Smooth muscle cell (in vitro differentiated cells): ENCODE data around the gene DENND4C. TPM values are rescaled to one million over a fixed set of nuclear protein-coding genes. Genes with fewer than 3 reads are reported as not detected.
"Not testable (repeated sequence)": the region's sequence is repeated elsewhere in the genome, so short reads cannot be mapped to it uniquely, and the experiment has no call there.

Source experiments
- DNase-seq: peaks from one replicate; lab custom pipeline; 2025; ENCODE audit not compliant: unreplicated experiment; lab: John Stamatoyannopoulos, UW
- H2AFZ ChIP-seq: fragments of 200-600 bp; sonication (generic); 2 replicates; pipeline ENCODE4 v1.6.0; 2016; ENCODE audit warnings: antibody characterized with exemption, low read depth, mild to moderate bottlenecking
- H3F3A ChIP-seq: fragments of 200-600 bp; sonication (generic); 2 replicates; pipeline ENCODE4 v1.6.0; 2017; ENCODE audit warnings: antibody characterized with exemption, low read depth
- H3K27ac ChIP-seq: fragments of 200-600 bp; sonication (generic); 2 replicates; pipeline ENCODE4 v1.5.1; 2016; ENCODE audit warnings: low read depth, mild to moderate bottlenecking
- H3K27me3 ChIP-seq: fragments of 200-600 bp; sonication (generic); 2 replicates; pipeline ENCODE4 v1.6.1; 2016; ENCODE audit warnings: low read depth, mild to moderate bottlenecking
- H3K36me3 ChIP-seq: fragments of 200-600 bp; sonication (generic); 2 replicates; pipeline ENCODE4 v1.5.1; 2016; ENCODE audit warnings: low read depth
- H3K4me1 ChIP-seq: fragments of 200-600 bp; sonication (generic); 2 replicates; pipeline ENCODE4 v1.5.1; 2016; ENCODE audit warnings: low read depth
- H3K4me2 ChIP-seq: fragments of 200-600 bp; sonication (generic); 2 replicates; pipeline ENCODE4 v1.6.0; 2016; ENCODE audit warnings: mild to moderate bottlenecking
- H3K4me3 ChIP-seq: fragments of 200-600 bp; sonication (generic); 2 replicates; pipeline ENCODE4 v1.5.1; 2016; ENCODE audit warnings: mild to moderate bottlenecking
- H3K79me2 ChIP-seq: fragments of 200-600 bp; sonication (generic); 2 replicates; pipeline ENCODE4 v1.6.0; 2016; ENCODE audit warnings: low read depth, mild to moderate bottlenecking
- H3K9ac ChIP-seq: fragments of 200-600 bp; sonication (generic); 2 replicates; pipeline ENCODE4 v1.6.0; 2016; ENCODE audit warnings: low read depth
- H3K9me3 ChIP-seq: fragments of 200-600 bp; sonication (generic); replicated peaks from 2 replicates; pipeline ENCODE4 v1.5.1; 2016; ENCODE audit warnings: low read depth
- H4K20me1 ChIP-seq: fragments of 200-600 bp; sonication (generic); 2 replicates; pipeline ENCODE4 v1.6.0; 2016; ENCODE audit warnings: low read depth
- WGBS: methylation state at CpG from one replicate; pipeline ENCODE4 v1.1.7; 2016; ENCODE audit warnings: low lambda C conversion rate; 5-methylcytosine and 5-hydroxymethylcytosine counted together
- polyA plus RNA-seq: library from polyadenylated mRNA; unstranded; fragments of >200 nt; fragmentation: Nextera tagmentation; extraction: Ambion mirVana; gene quantifications from 2 replicates; pipeline ENCODE4 v1.2.1, GENCODE V29; 2016
- total RNA-seq: library from RNA; depleted of rRNA; stranded (reverse); fragments of >200 nt; gene quantifications from 2 replicates; pipeline ENCODE4 v1.2.3, GENCODE V29; 2014
- TF ChIP-seq, protein P1 (sequence below): fragments of 200-600 bp; sonication (generic); IDR thresholded peaks from 2 replicates; pipeline ENCODE4 v1.5.1; 2017; ENCODE audit warnings: borderline replicate concordance, mild to moderate bottlenecking, antibody characterized with exemption; ENCODE audit not compliant: insufficient read depth, poor library complexity, severe bottlenecking

DENND4C gene
- total and polyA plus RNA-seq, 2 experiments from 2014 or later = 4.0 to 24.8 TPM

GRCh38 chr9:19192202-19193028 lies 38.1 kb upstream of the DENND4C start:
- Histone ChIP-seq H3K79me2 (no peaks in the 10 kb centered on the region), H3K4me3 (no peak overlapping the region), H3K36me3 (no peaks in the 10 kb centered on the region), H3K9me3 (no peaks in the 10 kb centered on the region), H4K20me1 (no peaks in the 10 kb centered on the region), H3K27ac (no peak overlapping the region), H3K4me2 (no peak overlapping the region), H2AFZ (no peak overlapping the region), H3K9ac (no peak overlapping the region), H3K4me1 (no peaks in the 10 kb centered on the region), H3F3A (no peaks in the 10 kb centered on the region), H3K27me3 (no peaks in the 10 kb centered on the region)
- WGBS = 42% methylated on average over 1 of the region's 1 CpG
- DNase-seq = no peak
- TF ChIP-seq, protein P1, sequence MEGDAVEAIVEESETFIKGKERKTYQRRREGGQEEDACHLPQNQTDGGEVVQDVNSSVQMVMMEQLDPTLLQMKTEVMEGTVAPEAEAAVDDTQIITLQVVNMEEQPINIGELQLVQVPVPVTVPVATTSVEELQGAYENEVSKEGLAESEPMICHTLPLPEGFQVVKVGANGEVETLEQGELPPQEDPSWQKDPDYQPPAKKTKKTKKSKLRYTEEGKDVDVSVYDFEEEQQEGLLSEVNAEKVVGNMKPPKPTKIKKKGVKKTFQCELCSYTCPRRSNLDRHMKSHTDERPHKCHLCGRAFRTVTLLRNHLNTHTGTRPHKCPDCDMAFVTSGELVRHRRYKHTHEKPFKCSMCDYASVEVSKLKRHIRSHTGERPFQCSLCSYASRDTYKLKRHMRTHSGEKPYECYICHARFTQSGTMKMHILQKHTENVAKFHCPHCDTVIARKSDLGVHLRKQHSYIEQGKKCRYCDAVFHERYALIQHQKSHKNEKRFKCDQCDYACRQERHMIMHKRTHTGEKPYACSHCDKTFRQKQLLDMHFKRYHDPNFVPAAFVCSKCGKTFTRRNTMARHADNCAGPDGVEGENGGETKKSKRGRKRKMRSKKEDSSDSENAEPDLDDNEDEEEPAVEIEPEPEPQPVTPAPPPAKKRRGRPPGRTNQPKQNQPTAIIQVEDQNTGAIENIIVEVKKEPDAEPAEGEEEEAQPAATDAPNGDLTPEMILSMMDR = no peak

- 76% methylated on average over 5 of the region's 5 CpGs for WGBS
- no peaks in the 10 kb centered on the region for H3K36me3 ChIP-seq
- TF ChIP-seq, protein P1 = no peak
Measured at GRCh38 chr9:19193029-19193324, 37.5 kb upstream of the DENND4C start.

GRCh38 chr9:19193358-19193973 lies 37.0 kb upstream of the DENND4C start:
- not testable (repeated sequence) for H3F3A ChIP-seq, H3K4me2 ChIP-seq, H3K4me1 ChIP-seq, H3K27ac ChIP-seq, H3K4me3 ChIP-seq, H3K9ac ChIP-seq, H4K20me1 ChIP-seq, H3K36me3 ChIP-seq, H3K79me2 ChIP-seq, H3K9me3 ChIP-seq, H2AFZ ChIP-seq, DNase-seq, H3K27me3 ChIP-seq
- 75% methylated on average over 2 of the region's 2 CpGs for WGBS

More at GRCh38 chr9:19193029-19193324, 37.5 kb upstream of the DENND4C start:
- no peaks in the 10 kb centered on the region for H3K9me3 ChIP-seq
- H3K27me3 ChIP-seq = no peaks in the 10 kb centered on the region
- H3K4me1 ChIP-seq = no peaks in the 10 kb centered on the region
- H3K9ac ChIP-seq = no peak overlapping the region
- no peaks in the 10 kb centered on the region for H3F3A ChIP-seq
- H3K4me2 ChIP-seq = no peak overlapping the region
- no peaks in the 10 kb centered on the region for H3K79me2 ChIP-seq
- no peak overlapping the region for H3K4me3 ChIP-seq
- no peak overlapping the region for H3K27ac ChIP-seq
- H4K20me1 ChIP-seq = no peaks in the 10 kb centered on the region
- H2AFZ ChIP-seq = no peak overlapping the region
- no peak for DNase-seq

DNA sequence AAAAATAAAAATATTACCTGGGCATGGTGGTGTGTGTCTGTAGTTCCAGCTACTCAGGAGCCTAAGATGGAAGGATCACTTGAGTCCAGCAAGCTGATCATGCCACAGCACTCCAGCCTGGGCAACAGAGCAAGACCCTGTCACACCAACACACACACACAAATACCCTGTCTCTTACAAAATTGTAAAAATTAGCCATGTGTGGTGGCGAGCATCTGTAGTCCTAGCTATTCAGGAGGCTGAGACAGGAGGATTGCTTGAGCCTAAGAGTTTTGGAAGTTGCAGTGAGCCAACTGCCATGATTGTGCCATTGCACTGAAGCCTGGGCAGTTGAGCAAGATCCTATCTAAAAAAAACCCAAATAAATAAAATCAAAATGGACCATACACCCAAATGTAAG lies 32.1 kb upstream of the DENND4C start:
- Histone ChIP-seq H3K36me3 (no peaks in the 10 kb centered on the region), H3K4me2 (no peak overlapping the region), H3K27ac (no peak overlapping the region), H4K20me1 (no peaks in the 10 kb centered on the region), H3K27me3 (no peaks in the 10 kb centered on the region), H3F3A (no peaks in the 10 kb centered on the region), H3K4me3 (no peak overlapping the region), H3K4me1 (peaks cover 8% of the 10 kb centered on the region), H3K79me2 (no peaks in the 10 kb centered on the region), H3K9me3 (no peaks in the 10 kb centered on the region), H2AFZ (no peak overlapping the region), H3K9ac (no peak overlapping the region)
- DNase-seq = no peak
- TF ChIP-seq, protein P1 = no peak
- 86% methylated on average over 1 of the region's 1 CpG for WGBS
